DMS53 treated with DMSO at 0.1 percent for 48 hours (cell line): ENCODE results near the gene PDS5B.
"Not testable (repeated sequence)": the region's sequence is repeated elsewhere in the genome, so short reads cannot be mapped to it uniquely, and the experiment has no call there.

Source experiments
- DNase-seq: peaks from one replicate; lab custom pipeline; 2025; ENCODE audit not compliant: unreplicated experiment; lab: John Stamatoyannopoulos, UW

Gene PDS5B

DNA sequence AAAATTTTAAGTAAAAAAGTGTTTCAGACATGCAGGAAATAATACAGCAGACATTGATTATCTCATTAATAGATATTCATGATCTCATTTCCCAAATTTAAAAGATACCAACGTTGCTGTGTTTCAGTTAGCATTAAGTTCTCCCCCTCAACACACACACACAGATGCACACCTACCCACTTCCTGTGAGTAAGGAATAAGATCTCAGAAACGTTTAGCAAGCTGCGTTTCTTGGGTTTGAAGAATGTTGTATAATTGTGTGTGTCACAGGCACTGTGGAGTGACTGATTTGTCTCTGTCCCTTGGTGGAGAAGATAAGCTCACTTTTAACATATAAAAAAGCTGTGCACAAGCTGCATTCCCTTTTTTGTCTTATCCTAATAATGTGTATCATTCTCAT is 196.8 kb downstream of the PDS5B start:
- DNase-seq = no peak

GRCh38 chr13:32790731-32791130 is 204.5 kb downstream of the PDS5B start:
- DNase-seq = no peak

GRCh38 chr13:32791545-32792172 is 205.4 kb downstream of the PDS5B start:
- DNase-seq = peak; percentile 23

GRCh38 chr13:32796754-32797153 is 210.5 kb downstream of the PDS5B start:
- DNase-seq = no peak

DNA sequence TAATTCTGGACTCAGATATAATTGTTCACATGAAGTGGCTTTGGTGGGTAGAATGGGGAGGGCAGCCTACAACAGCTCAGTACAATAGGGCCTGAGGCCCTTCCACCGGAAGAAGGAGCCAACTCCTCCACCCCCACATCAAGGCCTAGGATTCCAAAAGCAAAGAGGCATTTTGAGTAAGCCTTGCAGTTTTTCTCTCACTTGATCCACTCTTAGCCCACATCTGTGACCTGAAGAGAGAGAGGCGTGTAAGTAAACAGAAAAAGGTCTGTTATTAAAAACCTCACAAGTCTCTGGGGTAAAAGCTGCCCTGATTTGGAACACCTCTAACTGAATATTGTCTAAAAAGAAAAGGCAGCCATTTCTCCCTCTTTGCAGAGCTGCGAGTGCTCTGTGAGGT is 215.9 kb downstream of the PDS5B start:
- DNase-seq = no peak

GRCh38 chr13:32804673-32805230 is 218.5 kb downstream of the PDS5B start:
- no peak for DNase-seq

DNA sequence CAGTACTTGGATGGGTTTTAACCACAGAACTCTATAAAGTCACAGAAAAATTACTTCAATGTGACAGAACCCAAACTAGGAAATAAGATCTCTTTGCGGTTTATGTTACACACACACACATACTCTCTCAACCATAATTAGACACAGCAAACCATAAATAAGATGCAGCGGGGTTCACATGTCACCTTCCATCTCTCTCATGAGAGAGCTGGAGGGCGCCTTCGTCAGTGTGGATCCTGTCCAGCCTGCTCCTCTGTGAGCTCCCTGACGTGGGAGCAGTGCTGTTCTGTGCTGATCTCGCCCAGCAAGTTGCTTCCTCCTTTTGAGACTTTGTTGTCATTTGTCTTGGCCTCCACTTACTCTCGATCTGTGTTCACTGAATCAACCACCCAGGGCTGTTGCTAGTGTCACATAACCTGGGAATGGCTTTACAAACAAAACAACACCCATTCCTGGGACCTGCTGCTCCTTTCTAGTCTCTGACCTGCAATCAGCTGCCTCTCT is 225.1 kb downstream of the PDS5B start:
- no peak for DNase-seq

DNA sequence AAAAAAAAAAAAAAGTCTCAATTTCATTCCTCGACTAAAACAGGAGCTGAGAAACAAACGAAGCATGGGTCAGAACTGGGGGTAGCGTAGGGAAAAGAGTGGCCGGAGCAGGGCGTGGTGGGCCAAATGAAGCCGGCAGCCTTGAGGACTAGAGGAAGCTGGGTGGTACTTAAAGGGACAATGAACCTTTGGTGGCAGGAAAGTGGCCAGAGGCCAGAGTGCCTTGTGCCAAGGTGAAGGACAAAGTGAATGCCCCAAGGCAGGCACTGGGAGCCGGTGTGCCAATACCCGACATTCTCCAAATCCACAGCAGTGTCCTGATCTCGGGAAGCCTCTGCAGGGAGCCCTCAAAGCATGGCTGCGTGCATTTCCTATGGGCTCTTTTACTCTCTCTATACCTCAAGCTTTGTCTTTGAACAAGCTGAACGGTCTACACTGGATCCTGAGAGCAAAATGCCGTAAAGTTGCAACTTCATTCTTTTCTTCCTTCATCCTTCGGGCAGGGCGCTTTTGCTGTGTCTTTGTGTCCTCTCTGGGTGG is 235.0 kb downstream of the PDS5B start:
- no peak for DNase-seq

GRCh38 chr13:32822771-32823170 is 236.5 kb downstream of the PDS5B start:
- DNase-seq = no peak

GRCh38 chr13:32823597-32823996 is 237.3 kb downstream of the PDS5B start:
- DNase-seq = no peak

DNA sequence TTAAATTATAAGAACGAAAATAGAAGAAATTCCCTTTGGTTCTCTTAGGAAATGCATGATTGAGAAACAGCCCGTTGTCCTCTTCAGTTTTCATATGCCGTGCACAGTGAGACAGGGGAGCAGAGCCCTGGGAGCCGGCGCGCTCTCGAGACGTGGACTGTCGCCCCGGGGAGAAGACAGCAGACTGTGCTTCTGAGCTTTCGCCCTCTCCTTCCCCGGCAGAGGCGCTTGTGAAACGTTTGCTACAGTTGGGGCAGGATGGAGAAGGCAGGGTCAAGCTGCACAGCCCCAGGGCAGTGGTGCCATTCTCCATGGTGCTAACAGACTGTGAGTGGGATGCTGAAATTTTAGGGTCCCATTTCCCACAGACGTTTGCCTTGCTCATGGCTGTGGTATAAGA is 237.8 kb downstream of the PDS5B start:
- no peak for DNase-seq

DNA sequence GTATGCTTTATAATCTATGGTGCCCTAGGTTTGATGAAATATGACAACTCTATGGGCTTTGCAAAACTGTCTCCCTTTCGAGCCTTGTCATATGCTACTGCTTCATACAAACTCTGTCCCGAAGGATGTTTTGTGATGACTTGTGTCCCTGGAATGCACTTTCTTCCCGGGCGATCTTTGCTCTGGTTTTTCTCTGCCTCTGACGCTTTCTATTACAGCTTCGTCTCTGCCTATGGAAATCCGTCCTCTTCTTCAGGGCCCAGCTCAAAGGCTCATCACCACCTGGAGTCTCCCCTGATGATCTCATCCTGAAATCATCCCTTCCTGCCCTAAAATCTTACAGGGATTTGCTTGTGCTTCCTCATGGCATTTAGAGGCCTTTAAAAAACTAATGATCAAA is 238.4 kb downstream of the PDS5B start:
- DNase-seq = no peak

GRCh38 chr13:32825481-32825880 is 239.2 kb downstream of the PDS5B start:
- DNase-seq = no peak

DNA sequence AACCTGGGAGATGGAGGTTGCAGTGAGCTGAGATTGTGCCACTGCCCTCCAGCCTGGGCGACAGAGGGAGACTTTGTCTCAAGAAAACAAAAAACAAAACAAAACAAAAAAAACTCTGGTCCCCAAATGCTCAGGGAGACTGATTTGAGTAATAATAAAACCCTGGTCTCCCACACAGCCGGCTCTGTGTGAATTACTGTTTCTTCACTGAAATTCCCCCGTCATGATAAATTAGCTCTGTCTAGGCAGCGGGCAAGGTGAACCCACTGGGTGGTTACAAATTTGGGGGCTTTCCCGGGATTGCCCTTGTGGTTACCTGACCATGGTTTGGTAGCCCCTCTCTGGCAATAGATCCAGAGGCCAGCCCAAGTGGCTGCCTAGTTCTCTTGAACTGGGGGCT is 240.1 kb downstream of the PDS5B start:
- DNase-seq = not testable (repeated sequence)
